H1 (cell line): Measurements from ENCODE around the gene CAMK2D. TPM values are rescaled to one million over a fixed set of nuclear protein-coding genes. Genes with fewer than 3 reads are reported as not detected.

Source experiments
- CTCF ChIA-PET: fragments of 300-600 bp; sonication (Branson Sonifier 250); formaldehyde crosslinking; loops from one replicate; lab custom pipeline; 2021; ENCODE audit not compliant: partially characterized antibody; lab: Charles Lee
- POLR2A ChIA-PET: fragments of 300-600 bp; sonication (Branson Sonifier 250); formaldehyde crosslinking; loops from one replicate; lab custom pipeline; 2021; ENCODE audit warnings: inconsistent platforms; ENCODE audit not compliant: partially characterized antibody; lab: Charles Lee
- DNase-seq, 2 experiments: peaks; one replicate each; pipeline versions ENCODE4 v3.0.0 to v3.0.0-alpha.2; 2010 to 2022; ENCODE audit warnings: low spot score in 2 of 2, low read depth in 1 of 2, mixed read lengths in 1 of 2
- FAIRE-seq: peaks from 2 replicates; lab custom pipeline; 2011; peaks lifted over from hg19 to GRCh38; lab: Jason Lieb, UNC
- H2AFZ ChIP-seq: 2 replicates; pipeline ENCODE4 v1.8.1; 2012; ENCODE audit warnings: low read length, inconsistent platforms
- H2AK5ac ChIP-seq: 2 replicates; pipeline ENCODE4 v1.6.1; 2013; ENCODE audit warnings: low read depth, low read length
- H2BK120ac ChIP-seq: replicated peaks from 2 replicates; pipeline ENCODE3; 2013; ENCODE audit warnings: low read depth, low read length, inconsistent platforms
- H2BK12ac ChIP-seq: 2 replicates; pipeline ENCODE4 v1.6.1; 2013; ENCODE audit warnings: low read depth, low read length
- H2BK15ac ChIP-seq: 2 replicates; pipeline ENCODE4 v1.6.1; 2013; ENCODE audit warnings: low read length
- H2BK20ac ChIP-seq: 2 replicates; pipeline ENCODE4 v1.6.1; 2013; ENCODE audit warnings: low read length
- H2BK5ac ChIP-seq: 2 replicates; pipeline ENCODE4 v1.6.1; 2013; ENCODE audit warnings: low read depth, low read length
- H3K14ac ChIP-seq: 2 replicates; pipeline ENCODE4 v1.6.1; 2013; ENCODE audit warnings: inconsistent platforms; ENCODE audit not compliant: insufficient read length
- H3K18ac ChIP-seq: 2 replicates; pipeline ENCODE4 v1.6.1; 2013; ENCODE audit warnings: low read length; ENCODE audit errors: extremely low read depth
- H3K23ac ChIP-seq: 2 replicates; pipeline ENCODE4 v1.6.1; 2013; ENCODE audit warnings: inconsistent platforms; ENCODE audit not compliant: insufficient read length
- H3K23me2 ChIP-seq: 2 replicates; pipeline ENCODE4 v1.6.1; 2013; ENCODE audit warnings: low read depth, low read length
- H3K27ac ChIP-seq: 2 replicates; pipeline ENCODE4 v1.6.1; 2011; ENCODE audit warnings: low read depth, low read length, inconsistent platforms
- H3K27me3 ChIP-seq, 4 experiments: replicated peaks in 1 of 4; 1 replicate in 1 of 4; 2 replicates in 3 of 4; pipeline versions ENCODE4 v1.6.1 to v1.8.1; 2011 to 2013; ENCODE audit warnings: low read length in 3 of 4, mild to moderate bottlenecking in 3 of 4, inconsistent platforms in 2 of 4, mixed read lengths in 2 of 4, moderate library complexity in 1 of 4; ENCODE audit not compliant: control insufficient read depth in 3 of 4, insufficient read depth in 3 of 4; ENCODE audit errors: extremely low read depth in 1 of 4
- H3K36me3 ChIP-seq, 4 experiments: 2 replicates each; pipeline versions ENCODE4 v1.6.1 to v1.8.1; 2011 to 2013; ENCODE audit warnings: mild to moderate bottlenecking in 4 of 4, low read length in 3 of 4, moderate library complexity in 2 of 4, control low read depth in 1 of 4, inconsistent platforms in 1 of 4; ENCODE audit not compliant: insufficient read depth in 4 of 4, control insufficient read depth in 2 of 4
- H3K4ac ChIP-seq: replicated peaks from 2 replicates; pipeline ENCODE3; 2013; ENCODE audit warnings: low read length, low read depth, mixed read lengths, inconsistent platforms; ENCODE audit not compliant: insufficient read length
- H3K4me1 ChIP-seq, 4 experiments: replicated peaks in 1 of 4; 1 replicate in 1 of 4; 2 replicates in 3 of 4; pipeline versions ENCODE4 v1.6.1 to v1.8.1; 2011 to 2013; ENCODE audit warnings: low read length in 3 of 4, inconsistent platforms in 2 of 4, mixed read lengths in 1 of 4; ENCODE audit not compliant: insufficient read depth in 4 of 4, control insufficient read depth in 3 of 4
- H3K4me2 ChIP-seq, 2 experiments: 2 replicates each; pipeline versions ENCODE4 v1.6.1 to v1.8.1; 2011 to 2013; ENCODE audit warnings: low read depth in 2 of 2, low read length in 2 of 2, control low read depth in 1 of 2, inconsistent platforms in 1 of 2, mild to moderate bottlenecking in 1 of 2; ENCODE audit not compliant: insufficient read depth in 1 of 2
- H3K4me3 ChIP-seq, 4 experiments: fragments of 200-600, 300-600 bp in 1 of 4; sonication (generic), shearing (Covaris generic), sonication (Bioruptor Twin) in 1 of 4; 2 replicates each; pipeline versions ENCODE4 v1.5.1 to v1.8.1; 2011 to 2016; ENCODE audit warnings: low read length in 4 of 4, low read depth in 3 of 4, control low read depth in 2 of 4, inconsistent platforms in 2 of 4, mild to moderate bottlenecking in 2 of 4, mixed read lengths in 1 of 4, moderate library complexity in 1 of 4; ENCODE audit not compliant: insufficient read depth in 2 of 4; ENCODE audit errors: extremely low read depth in 1 of 4
- H3K56ac ChIP-seq: replicated peaks from 2 replicates; pipeline ENCODE3; 2013; ENCODE audit warnings: low read depth, mild to moderate bottlenecking, mixed read lengths, low read length, inconsistent platforms; ENCODE audit not compliant: insufficient read length
- H3K79me1 ChIP-seq: 2 replicates; pipeline ENCODE4 v1.6.1; 2013; ENCODE audit warnings: low read depth, low read length, control low read depth
- H3K79me2 ChIP-seq, 2 experiments: 2 replicates each; pipeline versions ENCODE4 v1.6.1 to v1.8.1; 2012 to 2013; ENCODE audit warnings: low read length in 2 of 2, mild to moderate bottlenecking in 2 of 2, inconsistent platforms in 1 of 2; ENCODE audit not compliant: insufficient read depth in 2 of 2, control insufficient read depth in 1 of 2
- H3K9ac ChIP-seq, 4 experiments: replicated peaks in 1 of 4; 1 replicate in 1 of 4; 2 replicates in 3 of 4; pipeline versions ENCODE4 v1.6.1 to v1.8.1; 2011 to 2013; ENCODE audit warnings: low read depth in 3 of 4, low read length in 3 of 4, control low read depth in 2 of 4, mild to moderate bottlenecking in 2 of 4, moderate library complexity in 2 of 4, inconsistent platforms in 1 of 4; ENCODE audit errors: extremely low read depth in 1 of 4
- H3K9me3 ChIP-seq, 2 experiments: 2 replicates each; pipeline versions ENCODE4 v1.6.1 to v1.8.1; 2012 to 2013; ENCODE audit warnings: mild to moderate bottlenecking in 2 of 2, moderate library complexity in 2 of 2, control low read depth in 1 of 2, inconsistent platforms in 1 of 2, low read depth in 1 of 2, low read length in 1 of 2, mixed read lengths in 1 of 2; ENCODE audit not compliant: insufficient read depth in 2 of 2
- H4K20me1 ChIP-seq, 2 experiments: replicated peaks in 1 of 2; 2 replicates each; pipeline versions ENCODE3 to v1.8.1; 2011 to 2013; ENCODE audit warnings: inconsistent platforms in 2 of 2, low read length in 2 of 2, mild to moderate bottlenecking in 1 of 2; ENCODE audit not compliant: insufficient read depth in 2 of 2, control insufficient read depth in 1 of 2
- H4K5ac ChIP-seq: 2 replicates; pipeline ENCODE4 v1.6.1; 2013; ENCODE audit warnings: low read length, low read depth, mixed read lengths, inconsistent platforms; ENCODE audit not compliant: insufficient read length
- H4K8ac ChIP-seq: 2 replicates; pipeline ENCODE4 v1.8.0; 2013; ENCODE audit warnings: mild to moderate bottlenecking, moderate library complexity, low read length, inconsistent platforms; ENCODE audit not compliant: insufficient read depth; ENCODE audit errors: extremely low read depth
- H4K91ac ChIP-seq: replicated peaks from 2 replicates; pipeline ENCODE3; 2013; ENCODE audit warnings: low read length, mixed read lengths, inconsistent platforms; ENCODE audit not compliant: insufficient read length
- BACH1 ChIP-seq: IDR thresholded peaks from 2 replicates; pipeline ENCODE4 v1.6.1; 2012; ENCODE audit warnings: low read length, improper control_type of control experiment
- BCL11A ChIP-seq, 2 experiments: IDR thresholded peaks; one replicate each; pipeline ENCODE4 v1.6.1; 2011; ENCODE audit warnings: low read depth in 2 of 2, low read length in 2 of 2, mild to moderate bottlenecking in 2 of 2
- CHD2 ChIP-seq: IDR thresholded peaks from 2 replicates; pipeline ENCODE4 v1.6.1; 2012; ENCODE audit warnings: low read length, improper control_type of control experiment
- CTBP2 ChIP-seq: IDR thresholded peaks from 2 replicates; pipeline ENCODE4 v1.7.0; 2011; ENCODE audit warnings: borderline replicate concordance, mild to moderate bottlenecking, moderate library complexity, mixed read lengths, low read length; ENCODE audit not compliant: insufficient read depth, insufficient read length
- HDAC2 ChIP-seq, 2 experiments: fragments of 300-600 bp in 1 of 2; sonication (generic) in 1 of 2; IDR thresholded peaks; 2 replicates each; pipeline ENCODE4 v1.6.1; 2011 to 2012; ENCODE audit warnings: low read depth in 2 of 2, low read length in 2 of 2, mild to moderate bottlenecking in 2 of 2, moderate library complexity in 2 of 2, borderline replicate concordance in 1 of 2, inconsistent platforms in 1 of 2
- JUND ChIP-seq: IDR thresholded peaks from 2 replicates; pipeline ENCODE4 v1.6.1; 2011; ENCODE audit warnings: mild to moderate bottlenecking, improper control_type of control experiment, low read length
- KDM1A ChIP-seq: fragments of 200-600, 300-600 bp; sonication (generic); IDR thresholded peaks from 2 replicates; pipeline ENCODE4 v1.7.1; 2016; ENCODE audit warnings: mild to moderate bottlenecking, low read length, borderline replicate concordance
- NANOG ChIP-seq: IDR thresholded peaks from 2 replicates; pipeline ENCODE4 v1.6.1; 2011; ENCODE audit warnings: low read length, low read depth, mild to moderate bottlenecking, inconsistent platforms; ENCODE audit not compliant: insufficient read depth, poor library complexity, severe bottlenecking
- NRF1 ChIP-seq: IDR thresholded peaks from 2 replicates; pipeline ENCODE4 v1.6.1; 2011; ENCODE audit warnings: mild to moderate bottlenecking, low read depth, low read length, improper control_type of control experiment
- POLR2A ChIP-seq, 2 experiments: IDR thresholded peaks; 1 replicate in 1 of 2; 2 replicates in 1 of 2; pipeline ENCODE4 v1.6.1; 2011; ENCODE audit warnings: low read depth in 2 of 2, low read length in 2 of 2, mild to moderate bottlenecking in 2 of 2; ENCODE audit errors: control extremely low read depth in 1 of 2
- POLR2AphosphoS5 ChIP-seq: IDR thresholded peaks from 2 replicates; pipeline ENCODE4 v1.6.1; 2011; ENCODE audit warnings: low read depth, low read length
- RNF2 ChIP-seq: fragments of 200-900, 300-1000 bp; sonication (generic); IDR thresholded peaks from 2 replicates; pipeline ENCODE4 v1.7.1; 2016; ENCODE audit warnings: borderline replicate concordance, low read depth, mild to moderate bottlenecking, antibody characterized with exemption, low read length; ENCODE audit not compliant: poor library complexity, severe bottlenecking; ENCODE audit errors: missing control alignments
- SIN3A ChIP-seq, 2 experiments: IDR thresholded peaks in 1 of 2; conservative IDR thresholded peaks in 1 of 2; 2 replicates each; pipeline ENCODE4 v1.6.1; 2011 to 2012; ENCODE audit warnings: low read length in 2 of 2, improper control_type of control experiment in 1 of 2, low read depth in 1 of 2, mild to moderate bottlenecking in 1 of 2
- SP1 ChIP-seq: IDR thresholded peaks from 2 replicates; pipeline ENCODE4 v1.6.1; 2011; ENCODE audit warnings: low read depth, low read length
- TAF1 ChIP-seq: IDR thresholded peaks from 2 replicates; pipeline ENCODE4 v1.6.1; 2011; ENCODE audit warnings: mild to moderate bottlenecking, low read depth, low read length
- WGBS, 2 experiments: shearing (Covaris generic) in 1 of 2; methylation state at CpG; one replicate each; pipeline versions ENCODE4 v1.1.6 to v1.1.7; 2013 to 2015; ENCODE audit warnings: low lambda C conversion rate in 2 of 2, mixed read lengths in 2 of 2, inconsistent platforms in 1 of 2, low coverage in 1 of 2, missing lambda C conversion rate in 1 of 2; ENCODE audit not compliant: insufficient replicate concordance in 2 of 2, insufficient coverage in 1 of 2, insufficient read length in 1 of 2; ENCODE audit errors: extremely low coverage in 1 of 2, missing lambda C conversion rate in 1 of 2; 5-methylcytosine and 5-hydroxymethylcytosine counted together
- polyA plus RNA-seq, 7 experiments: library from polyadenylated mRNA; depleted of rRNA in 3 of 7; stranded (reverse) in 5 of 7; unstranded in 2 of 7; fragments of >200 nt in 5 of 7; fragments of 200-250 nt in 2 of 7; gene quantifications; 1 replicate in 5 of 7; 2 replicates in 1 of 7; 4 replicates in 1 of 7; pipeline versions ENCODE4 v1.2.1 to v1.2.3, GENCODE V29; 2011 to 2013; ENCODE audit warnings: missing spikeins in 2 of 7, mixed read lengths in 2 of 7
- total RNA-seq: library from RNA; stranded (reverse); fragmentation: NEBNext Ultra II Directional; extraction: Animal tissue kit (Norgen Biotek cat#: 25700); gene quantifications from 2 replicates; pipeline ENCODE4 v1.2.1, GENCODE V29; 2021

CAMK2D gene
- total and polyA plus RNA-seq, 2 of the 8 experiments (the other 6 are each of a cell fraction or from before 2014, with no cell fraction given) = 3.2 to 7.0 TPM

DNA sequence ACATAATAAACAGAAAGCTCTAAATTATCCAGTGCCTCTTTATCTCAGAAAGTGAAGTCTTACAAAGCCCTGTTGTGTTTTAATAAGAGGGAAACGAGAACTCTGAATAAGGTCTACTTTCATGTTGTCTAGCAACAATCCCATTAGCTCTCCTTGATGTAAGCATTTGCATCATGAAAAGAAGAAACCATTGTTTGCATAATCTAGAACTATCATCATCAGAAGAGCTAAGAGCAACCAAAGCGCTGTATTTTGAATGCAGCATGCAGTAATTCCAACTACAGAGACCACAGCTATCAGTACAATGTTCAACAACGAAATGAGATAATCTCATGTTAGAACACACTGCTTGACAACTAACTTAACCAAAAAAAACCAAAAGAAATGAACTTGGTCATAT lies 257.1 kb downstream of the CAMK2D start:
- WGBS, 2 experiments = 99% methylated on average over 3 of the region's 3 CpGs; no CpG with 5 or more reads in 1 of the 2 experiments
- Histone ChIP-seq H3K23me2 (no peaks in the 10 kb centered on the region), H3K14ac (no peak overlapping the region), H4K20me1 (no peaks in the 10 kb centered on the region), H3K4me2 (no peak overlapping the region), H3K79me1 (no peaks in the 10 kb centered on the region), H3K36me3 (no peaks in the 10 kb centered on the region), H4K91ac (no peak overlapping the region), H3K27me3 (no peaks in the 10 kb centered on the region), H3K79me2 (no peaks in the 10 kb centered on the region), H2BK20ac (no peak overlapping the region), H2BK12ac (no peak overlapping the region), H2BK120ac (no peak overlapping the region), H3K56ac (no peak overlapping the region), H3K18ac (no peak overlapping the region), H3K27ac (no peak overlapping the region), H3K9me3 (no peaks in the 10 kb centered on the region), H3K23ac (no peak overlapping the region), H4K5ac (no peak overlapping the region), H2BK5ac (no peak overlapping the region), H3K4me3 (no peak overlapping the region), H2AK5ac (no peak overlapping the region), H3K9ac (no peak overlapping the region), H3K4me1 (no peaks in the 10 kb centered on the region), H4K8ac (no peak overlapping the region), H2AFZ (no peak overlapping the region), H3K4ac (no peak overlapping the region), H2BK15ac (no peak overlapping the region)
- ChIA-PET POLR2A (no interaction called here), CTCF (interaction anchor here (1.1 to 1.4 kb wide), 2 partner anchors 20 to 36 kb away, joined by 3 read pairs; no protein-coding TSS in a partner anchor)
- no peak for DNase-seq
- no peak for FAIRE-seq
- TF ChIP-seq BACH1 (no peak), NRF1 (no peak), POLR2A (IDR thresholded peaks at IDR 0.05; ENCODE audit: control extremely low read depth in 1 of 2, low read depth in 2 of 2, low read length in 2 of 2) (no peak), JUND (no peak), CTBP2 (no peak), SP1 (no peak), NANOG (no peak), POLR2AphosphoS5 (no peak), TAF1 (no peak), HDAC2 (IDR thresholded peaks at IDR 0.05; ENCODE audit: borderline replicate concordance in 1 of 2, low read depth in 2 of 2, low read length in 2 of 2) (no peak), KDM1A (no peak), CHD2 (no peak), BCL11A (IDR thresholded peaks at IDR 0.05; ENCODE audit: low read depth in 2 of 2, low read length in 2 of 2) (no peak), SIN3A (conservative IDR thresholded peaks at IDR 0.05 in 1 of 2, IDR thresholded peaks at IDR 0.05 in 1 of 2; ENCODE audit: low read depth in 1 of 2, low read length in 2 of 2) (no peak), RNF2 (no peak)
